HG02884 (cell line): Measurements from ENCODE around the gene MOSMO.
"Not testable (repeated sequence)": the region's sequence is repeated elsewhere in the genome, so short reads cannot be mapped to it uniquely, and the experiment has no call there.

Experiments used
- ATAC-seq: cut with Tn5 transposase; IDR thresholded peaks from one replicate; pipeline ENCODE4 v1.9.1; 2021; ENCODE audit warnings: mild to moderate bottlenecking, moderate library complexity; ENCODE audit not compliant: unreplicated experiment

The MOSMO gene

GRCh38 chr16:22091721-22092120 lies 83.8 kb downstream of the MOSMO start:
- no peak for ATAC-seq

- no peak for ATAC-seq
Observed at GRCh38 chr16:22092143-22092933, 84.4 kb downstream of the MOSMO start, which contains the start of gene VWA3A. Gene VWA3A, plus strand, starts transcription at chr16:22092541. Its CDS starts 97 bp downstream, at chr16:22092638.

- ATAC-seq = no peak
Observed at GRCh38 chr16:22093331-22093730, 85.4 kb downstream of the MOSMO start.

GRCh38 chr16:22093996-22094395 lies 86.1 kb downstream of the MOSMO start:
- no peak for ATAC-seq

GRCh38 chr16:22098405-22099255 lies 90.7 kb downstream of the MOSMO start:
- no peak for ATAC-seq

GRCh38 chr16:22099256-22099975 lies 91.5 kb downstream of the MOSMO start:
- no peak for ATAC-seq

- ATAC-seq = no peak
Observed at GRCh38 chr16:22103441-22103840, 95.5 kb downstream of the MOSMO start.

- ATAC-seq = no peak
Observed at GRCh38 chr16:22109258-22109898, 101.5 kb downstream of the MOSMO start.

- ATAC-seq = not testable (repeated sequence)
Observed at GRCh38 chr16:22111629-22112028, 103.7 kb downstream of the MOSMO start.

GRCh38 chr16:22116095-22116700 lies 108.3 kb downstream of the MOSMO start:
- no peak for ATAC-seq

GRCh38 chr16:22117609-22118008 lies 109.7 kb downstream of the MOSMO start:
- no peak for ATAC-seq

GRCh38 chr16:22120440-22120839 lies 112.5 kb downstream of the MOSMO start:
- no peak for ATAC-seq

- no peak for ATAC-seq
Observed at GRCh38 chr16:22122239-22122638, 114.3 kb downstream of the MOSMO start.

- no peak for ATAC-seq
Observed at GRCh38 chr16:22123146-22123545, 115.2 kb downstream of the MOSMO start.

- ATAC-seq = no peak
Observed at GRCh38 chr16:22123759-22124490, 116.0 kb downstream of the MOSMO start.

GRCh38 chr16:22124583-22125284 lies 116.8 kb downstream of the MOSMO start:
- no peak for ATAC-seq

- ATAC-seq = no peak
Observed at GRCh38 chr16:22126037-22126558, 118.2 kb downstream of the MOSMO start.

- not testable (repeated sequence) for ATAC-seq
Observed at GRCh38 chr16:22128537-22128936, 120.6 kb downstream of the MOSMO start.

- ATAC-seq = no peak
Observed at GRCh38 chr16:22130528-22130927, 122.6 kb downstream of the MOSMO start.
